HCT116 (cell line): ENCODE data around the gene MYH3.

ENCODE experiments used
- CEBPB ChIP-seq: IDR thresholded peaks from 2 replicates; pipeline ENCODE4 v1.6.1; 2012; ENCODE audit warnings: low read depth
- EZH2 ChIP-seq: fragments of 200-600 bp; sonication (generic); IDR thresholded peaks from 2 replicates; pipeline ENCODE4 v1.6.1; 2017; ENCODE audit warnings: antibody characterized with exemption, mixed run types
- JUND ChIP-seq: IDR thresholded peaks from 2 replicates; pipeline ENCODE4 v1.6.1; 2012
- MAX ChIP-seq: IDR thresholded peaks from 2 replicates; pipeline ENCODE4 v1.6.1; 2012
- POLR2A ChIP-seq: IDR thresholded peaks from 2 replicates; pipeline ENCODE4 v1.7.0; 2011; ENCODE audit warnings: borderline replicate concordance; ENCODE audit not compliant: insufficient read depth, insufficient read length; ENCODE audit errors: extremely low read depth
- POLR2AphosphoS5 ChIP-seq: IDR thresholded peaks from 2 replicates; pipeline ENCODE4 v1.6.1; 2011; ENCODE audit warnings: mild to moderate bottlenecking, low read depth, low read length, moderate library complexity
- REST ChIP-seq: IDR thresholded peaks from 2 replicates; pipeline ENCODE4 v1.6.1; 2012; ENCODE audit warnings: low read depth
- SIN3A ChIP-seq: IDR thresholded peaks from 2 replicates; pipeline ENCODE4 v1.6.1; 2012; ENCODE audit warnings: low read depth
- SP1 ChIP-seq: IDR thresholded peaks from 2 replicates; pipeline ENCODE4 v1.6.1; 2012; ENCODE audit warnings: low read depth
- SRF ChIP-seq: IDR thresholded peaks from 2 replicates; pipeline ENCODE4 v1.6.1; 2012; ENCODE audit warnings: low read depth
- TCF7L2 ChIP-seq: IDR thresholded peaks from 2 replicates; pipeline ENCODE4 v1.7.0; 2011; ENCODE audit warnings: borderline replicate concordance, inconsistent platforms; ENCODE audit not compliant: insufficient read depth, insufficient read length; ENCODE audit errors: extremely low read depth
- ZBTB33 ChIP-seq: IDR thresholded peaks from 2 replicates; pipeline ENCODE4 v1.6.1; 2011; ENCODE audit warnings: mild to moderate bottlenecking, low read length, moderate library complexity; ENCODE audit not compliant: insufficient replicate concordance; ENCODE audit errors: extremely low read depth
- ZFX ChIP-seq: fragments of 450-650 bp; IDR thresholded peaks from 2 replicates; pipeline ENCODE4 v1.6.1; 2017
- TF ChIP-seq, protein P1 (sequence below), 3 experiments: fragments of 200-600 bp in 1 of 3; sonication (generic) in 1 of 3; IDR thresholded peaks in 2 of 3; conservative IDR thresholded peaks in 1 of 3; 2 replicates each; pipeline ENCODE4 v1.5.1; 2012 to 2017; ENCODE audit warnings: low read depth in 2 of 3, low read length in 2 of 3, antibody characterized with exemption in 1 of 3, borderline replicate concordance in 1 of 3, control low read depth in 1 of 3, mild to moderate bottlenecking in 1 of 3, mixed read lengths in 1 of 3, mixed run types in 1 of 3, moderate library complexity in 1 of 3; ENCODE audit not compliant: insufficient read depth in 1 of 3

DNA sequence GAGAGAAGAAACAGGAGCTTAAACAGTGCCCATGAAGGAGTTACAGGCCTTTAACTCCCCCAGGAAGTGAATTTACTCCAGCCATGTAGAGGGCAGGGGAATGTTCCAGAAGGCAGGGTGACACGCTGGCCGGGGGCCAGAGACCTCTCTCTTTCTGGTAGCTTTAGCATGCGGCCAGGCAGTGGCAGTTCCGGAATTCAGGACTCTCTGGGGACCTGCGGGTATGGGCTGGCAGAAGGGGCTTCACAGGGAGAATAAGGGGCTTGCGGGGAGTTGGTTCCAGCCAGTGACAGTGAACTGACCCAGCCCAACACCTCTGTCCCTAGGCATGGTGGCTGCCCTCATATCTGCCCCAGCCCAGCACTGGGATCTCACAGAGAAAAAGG lies 40.0 kb downstream of the MYH3 start:
- TF ChIP-seq, protein P1, sequence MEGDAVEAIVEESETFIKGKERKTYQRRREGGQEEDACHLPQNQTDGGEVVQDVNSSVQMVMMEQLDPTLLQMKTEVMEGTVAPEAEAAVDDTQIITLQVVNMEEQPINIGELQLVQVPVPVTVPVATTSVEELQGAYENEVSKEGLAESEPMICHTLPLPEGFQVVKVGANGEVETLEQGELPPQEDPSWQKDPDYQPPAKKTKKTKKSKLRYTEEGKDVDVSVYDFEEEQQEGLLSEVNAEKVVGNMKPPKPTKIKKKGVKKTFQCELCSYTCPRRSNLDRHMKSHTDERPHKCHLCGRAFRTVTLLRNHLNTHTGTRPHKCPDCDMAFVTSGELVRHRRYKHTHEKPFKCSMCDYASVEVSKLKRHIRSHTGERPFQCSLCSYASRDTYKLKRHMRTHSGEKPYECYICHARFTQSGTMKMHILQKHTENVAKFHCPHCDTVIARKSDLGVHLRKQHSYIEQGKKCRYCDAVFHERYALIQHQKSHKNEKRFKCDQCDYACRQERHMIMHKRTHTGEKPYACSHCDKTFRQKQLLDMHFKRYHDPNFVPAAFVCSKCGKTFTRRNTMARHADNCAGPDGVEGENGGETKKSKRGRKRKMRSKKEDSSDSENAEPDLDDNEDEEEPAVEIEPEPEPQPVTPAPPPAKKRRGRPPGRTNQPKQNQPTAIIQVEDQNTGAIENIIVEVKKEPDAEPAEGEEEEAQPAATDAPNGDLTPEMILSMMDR (IDR thresholded peaks at IDR 0.05 in 2 of 3, conservative IDR thresholded peaks at IDR 0.05 in 1 of 3; ENCODE audit: borderline replicate concordance in 1 of 3, insufficient read depth in 1 of 3, low read depth in 2 of 3, low read length in 2 of 3), result no peak
- TF ChIP-seq ZBTB33 (no peak), CEBPB (no peak), EZH2 (no peak), JUND (no peak), SP1 (no peak), POLR2A (no peak), TCF7L2 (no peak), REST (no peak), SRF (no peak), ZFX (no peak), POLR2AphosphoS5 (no peak), SIN3A (no peak), MAX (no peak)
